K562 (cell line): ENCODE data around the gene SNX18. TPM values are rescaled to one million over a fixed set of nuclear protein-coding genes. Genes with fewer than 3 reads are reported as not detected.

ENCODE experiments used
- ATAC-seq: fragments of 200-7000 bp; cut with Tn5 transposase; 3 replicates; pipeline ENCODE4 v1.9.1; 2020; ENCODE audit warnings: moderate library complexity
- BruUV-seq: library from RNA; stranded (reverse); fragments of 400-500 nt; replicated peaks from 2 replicates; lab custom pipeline; 2021; lab: Mats Ljungman, UMichigan
- CTCF ChIA-PET: fragments of 300-600 bp; formaldehyde crosslinking; extraction: SDS; loops from one replicate; lab custom pipeline; 2021; ENCODE audit warnings: low intra/inter-chr PET ratio; lab: Yijun Ruan, JAX
- POLR2A ChIA-PET: fragments of 300-600, 350-650 bp; sonication (Branson Sonifier 250); formaldehyde crosslinking; extraction: SDS; loops from one replicate; lab custom pipeline; 2021; ENCODE audit warnings: antibody characterized with exemption, inconsistent platforms; lab: Yijun Ruan, JAX
- DNase-seq, 4 experiments: peaks; one replicate each; pipeline versions ENCODE4 v3.0.0 to v3.0.0-alpha.2; 2011 to 2018; ENCODE audit warnings: low spot score in 3 of 4, mixed read lengths in 3 of 4; ENCODE audit errors: extremely low read depth in 1 of 4
- FAIRE-seq: peaks from 2 replicates; lab custom pipeline; 2011; peaks lifted over from hg19 to GRCh38; lab: Jason Lieb, UNC
- H2AFZ ChIP-seq: 2 replicates; pipeline ENCODE4 v1.6.0; 2011; ENCODE audit warnings: low read depth, low read length, control low read depth, inconsistent platforms
- H3K27ac ChIP-seq: fragments of 200-600 bp; 3 replicates; pipeline ENCODE4 v1.8.0; 2011; ENCODE audit warnings: low read depth, mild to moderate bottlenecking, control low read depth, inconsistent platforms, low read length, moderate library complexity, mixed read lengths; ENCODE audit errors: extremely low read depth
- H3K27me3 ChIP-seq, 2 experiments: fragments of 300-600 bp in 1 of 2; 2 replicates in 1 of 2; 3 replicates in 1 of 2; pipeline versions ENCODE4 v1.6.0 to v1.8.0; 2011; ENCODE audit warnings: inconsistent platforms in 2 of 2, low read length in 2 of 2, mild to moderate bottlenecking in 1 of 2, mixed read lengths in 1 of 2, moderate library complexity in 1 of 2; ENCODE audit not compliant: control insufficient read depth in 2 of 2, insufficient read depth in 2 of 2
- H3K36me3 ChIP-seq: fragments of 300-600 bp; 3 replicates; pipeline ENCODE4 v1.8.0; 2011; ENCODE audit warnings: mild to moderate bottlenecking, low read length, inconsistent platforms; ENCODE audit not compliant: control insufficient read depth, insufficient read depth
- H3K4me1 ChIP-seq, 2 experiments: fragments of 200-600 bp in 1 of 2; replicated peaks in 1 of 2; 2 replicates in 1 of 2; 3 replicates in 1 of 2; pipeline versions ENCODE4 v1.5.1 to v1.8.0; 2011; ENCODE audit warnings: inconsistent platforms in 2 of 2, low read length in 2 of 2, mild to moderate bottlenecking in 1 of 2, mixed read lengths in 1 of 2, moderate library complexity in 1 of 2; ENCODE audit not compliant: control insufficient read depth in 2 of 2, insufficient read depth in 2 of 2
- H3K4me2 ChIP-seq: 2 replicates; pipeline ENCODE4 v1.6.1; 2011; ENCODE audit warnings: low read length, control low read depth, inconsistent platforms, mixed read lengths; ENCODE audit not compliant: insufficient read depth
- H3K4me3 ChIP-seq: fragments of 200-600 bp; sonication (generic), shearing (Covaris generic); 2 replicates; pipeline ENCODE4 v1.5.1; 2016; ENCODE audit warnings: control low read depth, inconsistent platforms
- H3K79me2 ChIP-seq: fragments of 200-600 bp; 3 replicates; pipeline ENCODE4 v1.8.0; 2011; ENCODE audit warnings: low read length, inconsistent platforms; ENCODE audit not compliant: control insufficient read depth, insufficient read depth
- H3K9ac ChIP-seq, 2 experiments: 2 replicates each; pipeline versions ENCODE4 v1.6.0 to v1.6.1; 2011; ENCODE audit warnings: low read depth in 2 of 2, low read length in 2 of 2, control low read depth in 1 of 2, inconsistent platforms in 1 of 2, mild to moderate bottlenecking in 1 of 2, mixed read lengths in 1 of 2; ENCODE audit not compliant: insufficient read depth in 1 of 2
- H3K9me1 ChIP-seq: one replicate; pipeline ENCODE4 v1.6.0; 2011; ENCODE audit warnings: inconsistent platforms, mild to moderate bottlenecking, low read length, moderate library complexity; ENCODE audit not compliant: control insufficient read depth, insufficient read depth
- H3K9me3 ChIP-seq: replicated peaks from 2 replicates; pipeline ENCODE4 v1.5.1; 2011; ENCODE audit warnings: low read depth, low read length, inconsistent platforms; ENCODE audit not compliant: control insufficient read depth, insufficient read depth
- H4K20me1 ChIP-seq: replicated peaks from 2 replicates; pipeline ENCODE4 v1.6.1; 2011; ENCODE audit warnings: low read length, inconsistent platforms, mixed read lengths; ENCODE audit not compliant: control insufficient read depth, insufficient read depth
- BRD9 ChIP-seq: fragments of 450-650 bp; IDR thresholded peaks from 2 replicates; pipeline ENCODE4 v1.6.1; 2018; ENCODE audit warnings: low read depth; ENCODE audit not compliant: partially characterized antibody
- CCNT2 ChIP-seq: IDR thresholded peaks from 2 replicates; pipeline ENCODE4 v1.6.1; 2011; ENCODE audit warnings: borderline replicate concordance, low read depth, mild to moderate bottlenecking, moderate library complexity, mixed read lengths, low read length; ENCODE audit not compliant: insufficient read length; ENCODE audit errors: extremely low read depth
- HDAC8 ChIP-seq: fragments of 450-650 bp; IDR thresholded peaks from 2 replicates; pipeline ENCODE4 v1.6.1; 2016; ENCODE audit warnings: mild to moderate bottlenecking, missing genetic modification characterization, moderate library complexity, missing compliant biosample characterization
- KHSRP ChIP-seq: fragments of 450-650 bp; IDR thresholded peaks from 2 replicates; pipeline ENCODE4 v1.6.1; 2017
- KLF13 ChIP-seq: fragments of 450-650 bp; IDR thresholded peaks from 2 replicates; pipeline ENCODE4 v1.6.1; 2016; ENCODE audit warnings: missing genetic modification characterization, low read depth, mild to moderate bottlenecking, missing compliant biosample characterization, moderate library complexity, borderline replicate concordance
- MECOM ChIP-seq: fragments of 250-450 bp; sonication (Bioruptor Pico); IDR thresholded peaks from 2 replicates; pipeline ENCODE4 v1.8.0; 2022; ENCODE audit warnings: inconsistent platforms
- NR2F6 ChIP-seq: fragments of 450-650 bp; formaldehyde crosslinking; IDR thresholded peaks from 2 replicates; pipeline ENCODE4 v1.4.0; 2020; ENCODE audit warnings: mild to moderate bottlenecking
- PRPF4 ChIP-seq: fragments of 200-400 bp; formaldehyde crosslinking; IDR thresholded peaks from one replicate; pipeline ENCODE4 v1.6.1; 2017; ENCODE audit warnings: low read length, low read depth, mild to moderate bottlenecking; ENCODE audit not compliant: insufficient read depth, poor library complexity, severe bottlenecking
- RBM39 ChIP-seq: fragments of 200-400 bp; formaldehyde crosslinking; optimal IDR thresholded peaks from 2 replicates; pipeline ENCODE3; 2018; ENCODE audit warnings: low read depth, low read length
- TARDBP ChIP-seq: fragments of 450-650 bp; IDR thresholded peaks from 2 replicates; pipeline ENCODE4 v1.6.1; 2016
- THAP12 ChIP-seq: fragments of 250-450 bp; sonication (Bioruptor Pico); IDR thresholded peaks from 2 replicates; pipeline ENCODE4 v1.9.0; 2021; ENCODE audit warnings: mild to moderate bottlenecking, inconsistent platforms
- VEZF1 ChIP-seq: fragments of 200-800 bp; sonication (Bioruptor generic); IDR thresholded peaks from 2 replicates; pipeline ENCODE4 v1.6.1; 2017; ENCODE audit warnings: missing genetic modification characterization, missing compliant biosample characterization
- ZNF239 ChIP-seq: fragments of 250-450 bp; sonication (Bioruptor Pico); IDR thresholded peaks from 2 replicates; pipeline ENCODE4 v1.4.0; 2020; ENCODE audit warnings: mild to moderate bottlenecking
- WGBS: fragments of 100-300 bp; shearing (Covaris generic); methylation state at CpG from one replicate; pipeline ENCODE4 v1.1.6; 2016; ENCODE audit warnings: low coverage, mixed read lengths; ENCODE audit not compliant: insufficient coverage; ENCODE audit errors: missing lambda C conversion rate; 5-methylcytosine and 5-hydroxymethylcytosine counted together
- in situ Hi-C: fragments of 300-500 bp; cut with MboI; formaldehyde crosslinking; loops from 4 replicates; pipeline ENCODE4 v1.15.0; 2018; ENCODE audit warnings: inconsistent platforms, mixed read lengths
- intact Hi-C: fragments of 100-400 bp; cut with micrococcal nuclease; formaldehyde crosslinking; loops from 2 replicates; pipeline ENCODE4 v1.14.2; 2022
- polyA plus RNA-seq, 8 experiments: library from polyadenylated mRNA; depleted of rRNA in 4 of 8; stranded (reverse) in 5 of 8; unstranded in 3 of 8; fragments of >200 nt; fragmentation: Nextera tagmentation in 2 of 8; fragmentation: Illumina TruSeq in 1 of 8; extraction: Ambion mirVana in 2 of 8; extraction: Trizol in 1 of 8; gene quantifications; 2 replicates each; pipeline versions ENCODE4 v1.2.1 to v1.2.3, GENCODE V29; 2011 to 2014; ENCODE audit warnings: inconsistent platforms in 1 of 8, missing spikeins in 1 of 8
- total RNA-seq, 7 experiments: library from RNA; depleted of rRNA in 6 of 7; stranded (reverse); fragments of >200 nt in 6 of 7; fragmentation: Illumina TruSeq in 2 of 7; extraction: Trizol in 2 of 7; gene quantifications; 2 replicates each; pipeline versions ENCODE4 v1.2.1 to v1.2.3, GENCODE V29; 2011 to 2021; ENCODE audit warnings: low replicate concordance in 1 of 7
- TF ChIP-seq, protein P1 (sequence below): fragments of 450-650 bp; IDR thresholded peaks from 2 replicates; pipeline ENCODE4 v1.6.1; 2017; ENCODE audit warnings: mild to moderate bottlenecking, moderate library complexity
- TF ChIP-seq, protein P2 (sequence below): fragments of 250-450 bp; sonication (Bioruptor Pico); IDR thresholded peaks from 2 replicates; pipeline ENCODE4 v1.5.0; 2022; ENCODE audit warnings: mild to moderate bottlenecking

Gene SNX18
- total and polyA plus RNA-seq, 9 of the 15 experiments (the other 6 are each of a cell fraction or from before 2014, with no cell fraction given), result 2.3 to 8.8 (median 6.0) TPM

DNA sequence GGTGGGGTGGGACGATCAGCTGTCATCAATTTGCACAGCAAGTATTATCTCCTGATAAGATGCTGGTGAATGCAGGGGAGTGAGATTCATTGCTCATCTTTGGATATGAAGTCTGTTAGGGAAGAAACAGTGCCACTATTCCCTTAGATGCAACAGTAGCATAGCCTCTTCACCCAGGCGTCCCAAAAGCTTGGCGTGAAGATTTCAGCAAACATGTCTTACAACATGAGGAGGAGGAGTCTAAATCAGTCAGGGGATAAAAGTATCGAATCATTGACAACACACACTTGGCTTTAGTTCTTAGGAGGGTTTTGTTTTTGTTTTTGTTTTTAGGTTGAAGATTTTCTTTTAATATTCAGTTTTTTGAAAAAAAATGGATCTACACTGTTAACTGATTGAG, 26.5 kb downstream of the SNX18 start:
- Histone ChIP-seq H3K9me3 (no peaks in the 10 kb centered on the region), H2AFZ (no peak overlapping the region), H3K27ac (no peak overlapping the region), H3K79me2 (no peaks in the 10 kb centered on the region), H4K20me1 (no peaks in the 10 kb centered on the region), H3K4me3 (no peak overlapping the region), H3K4me2 (no peak overlapping the region)
- no peak for ATAC-seq
- no peak for FAIRE-seq
- intact Hi-C loops, result no loop called here
- 84% methylated on average over 3 of the region's 4 CpGs for WGBS
- no TSS peak for BruUV-seq
- POLR2A ChIA-PET, result no interaction called here
- TF ChIP-seq TARDBP (no peak), VEZF1 (CRISPR knock-in tag) (no peak), MECOM (CRISPR knock-in tag) (no peak), BRD9 (no peak), CCNT2 (no peak), HDAC8 (tag) (no peak), PRPF4 (no peak), NR2F6 (CRISPR knock-in tag) (no peak), KHSRP (no peak), KLF13 (tag) (no peak), THAP12 (CRISPR knock-in tag) (no peak), RBM39 (no peak), ZNF239 (CRISPR knock-in tag) (no peak)
- TF ChIP-seq, protein P1, sequence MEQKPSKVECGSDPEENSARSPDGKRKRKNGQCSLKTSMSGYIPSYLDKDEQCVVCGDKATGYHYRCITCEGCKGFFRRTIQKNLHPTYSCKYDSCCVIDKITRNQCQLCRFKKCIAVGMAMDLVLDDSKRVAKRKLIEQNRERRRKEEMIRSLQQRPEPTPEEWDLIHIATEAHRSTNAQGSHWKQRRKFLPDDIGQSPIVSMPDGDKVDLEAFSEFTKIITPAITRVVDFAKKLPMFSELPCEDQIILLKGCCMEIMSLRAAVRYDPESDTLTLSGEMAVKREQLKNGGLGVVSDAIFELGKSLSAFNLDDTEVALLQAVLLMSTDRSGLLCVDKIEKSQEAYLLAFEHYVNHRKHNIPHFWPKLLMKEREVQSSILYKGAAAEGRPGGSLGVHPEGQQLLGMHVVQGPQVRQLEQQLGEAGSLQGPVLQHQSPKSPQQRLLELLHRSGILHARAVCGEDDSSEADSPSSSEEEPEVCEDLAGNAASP, result no peak
- TF ChIP-seq, protein P2, sequence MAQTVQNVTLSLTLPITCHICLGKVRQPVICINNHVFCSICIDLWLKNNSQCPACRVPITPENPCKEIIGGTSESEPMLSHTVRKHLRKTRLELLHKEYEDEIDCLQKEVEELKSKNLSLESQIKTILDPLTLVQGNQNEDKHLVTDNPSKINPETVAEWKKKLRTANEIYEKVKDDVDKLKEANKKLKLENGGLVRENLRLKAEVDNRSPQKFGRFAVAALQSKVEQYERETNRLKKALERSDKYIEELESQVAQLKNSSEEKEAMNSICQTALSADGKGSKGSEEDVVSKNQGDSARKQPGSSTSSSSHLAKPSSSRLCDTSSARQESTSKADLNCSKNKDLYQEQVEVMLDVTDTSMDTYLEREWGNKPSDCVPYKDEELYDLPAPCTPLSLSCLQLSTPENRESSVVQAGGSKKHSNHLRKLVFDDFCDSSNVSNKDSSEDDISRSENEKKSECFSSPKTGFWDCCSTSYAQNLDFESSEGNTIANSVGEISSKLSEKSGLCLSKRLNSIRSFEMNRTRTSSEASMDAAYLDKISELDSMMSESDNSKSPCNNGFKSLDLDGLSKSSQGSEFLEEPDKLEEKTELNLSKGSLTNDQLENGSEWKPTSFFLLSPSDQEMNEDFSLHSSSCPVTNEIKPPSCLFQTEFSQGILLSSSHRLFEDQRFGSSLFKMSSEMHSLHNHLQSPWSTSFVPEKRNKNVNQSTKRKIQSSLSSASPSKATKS (CRISPR knock-in tag), result no peak
- TF ChIP-seq, all 486 proteins: peak for 0
- DNase-seq, result no peak
- in situ Hi-C loops, result no loop called here
- no peaks in the 10 kb centered on the region for H3K4me1 ChIP-seq
- H3K9ac ChIP-seq, result no peak overlapping the region
- H3K27me3 ChIP-seq, result no peaks in the 10 kb centered on the region
- H3K9me1 ChIP-seq, result no peaks in the 10 kb centered on the region
- CTCF ChIA-PET, result no interaction called here
- no peaks in the 10 kb centered on the region for H3K36me3 ChIP-seq
